Stimulated activated CD4-positive, alpha-beta T cell treated with anti-CD3 and anti-CD28 coated beads, Interleukin-12 subunit alpha, Interleukin-12 subunit beta, amount 100 ng/mL, for 48 hours (primary cell): ENCODE results near the gene ATXN7L3.
A peak's percentile ranks its signal among the peaks of the same experiment; 100 is the strongest.

Experiments
- DNase-seq, 3 donors: peaks; one replicate each; pipeline ENCODE4 v3.0.0-alpha.2; 2020; ENCODE audit warnings: low read depth in 2 of 3, low spot score in 1 of 3

ATXN7L3 gene

GRCh38 chr17:44202756-44203155, 3.1 kb upstream of the ATXN7L3 start:
- DNase-seq = no peak

DNA sequence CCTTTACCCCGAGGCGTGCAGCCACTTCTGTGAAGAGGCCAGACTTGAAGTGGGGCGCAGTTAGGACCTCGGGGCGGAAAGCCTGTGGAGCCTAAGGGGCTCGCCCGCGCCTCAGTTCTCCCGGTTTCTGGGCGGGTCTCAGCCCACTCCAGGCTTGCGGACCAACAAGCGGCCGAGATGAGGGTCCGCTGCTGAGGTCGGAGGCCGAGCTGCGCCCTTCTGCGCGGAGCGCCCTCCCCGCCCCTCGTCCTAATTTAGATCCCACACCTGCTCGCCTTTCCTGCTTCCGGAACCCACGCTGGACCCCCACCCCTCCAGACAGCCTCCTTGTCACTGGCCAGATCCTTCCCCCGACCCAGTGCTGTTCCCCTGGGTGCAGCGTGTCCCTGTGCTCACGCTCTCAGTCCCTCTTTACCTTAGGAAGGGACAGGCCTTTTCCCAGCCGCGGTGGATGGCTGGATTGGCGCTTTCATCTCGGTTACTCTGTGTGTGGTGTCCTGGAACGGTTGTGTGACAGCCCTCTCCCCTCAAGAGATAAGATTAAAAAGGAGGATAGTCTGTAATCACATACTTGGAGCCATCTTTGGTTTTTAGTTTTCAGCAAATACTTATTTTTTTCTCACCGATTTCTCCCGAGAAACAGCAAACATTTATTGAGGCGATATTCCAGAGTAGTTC, 933 bp upstream of the ATXN7L3 start:
- no peak for DNase-seq

DNA sequence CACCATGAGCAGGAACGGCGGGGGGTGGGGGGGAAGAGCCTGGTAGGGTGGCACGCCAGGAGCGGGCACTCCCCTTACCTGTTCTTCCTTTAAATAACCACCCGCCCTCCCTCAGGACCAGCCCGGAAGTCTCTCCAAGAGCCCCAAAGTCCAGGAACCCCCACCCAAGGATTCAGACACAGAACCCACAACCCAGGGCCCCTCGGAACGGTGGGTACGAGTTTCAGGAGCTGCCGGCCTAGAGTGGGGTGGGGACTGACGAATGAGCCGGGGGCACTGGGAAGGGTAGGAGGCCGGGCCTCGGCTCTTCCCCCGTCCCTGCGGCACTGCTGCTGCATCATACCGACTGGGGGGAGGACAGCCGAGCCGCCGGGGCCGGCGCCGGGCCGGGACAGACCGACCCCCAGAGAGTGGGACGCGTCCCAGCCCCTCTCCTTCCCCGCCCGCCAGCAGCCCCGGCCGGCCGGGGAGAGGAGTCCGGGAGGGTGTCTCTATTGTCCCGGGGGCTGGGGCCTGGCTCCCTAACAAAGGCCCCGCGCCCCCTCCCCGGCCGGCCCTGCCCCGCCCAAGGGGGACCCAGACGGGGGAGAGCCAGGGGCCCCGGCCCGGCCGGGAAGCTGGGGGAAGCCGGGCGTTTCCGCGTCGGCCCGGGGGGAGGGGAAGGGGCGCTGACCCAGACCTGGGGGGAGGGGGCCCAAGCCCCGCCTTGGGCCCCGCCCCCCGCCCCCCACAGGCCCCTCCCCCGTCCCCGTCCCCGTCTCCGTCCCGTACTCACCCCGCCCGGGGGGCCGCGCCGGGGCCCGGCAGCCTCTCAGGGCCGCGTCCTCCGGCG, 747 bp downstream of the ATXN7L3 start:
- no peak for DNase-seq

- DNase-seq = no peak
Measured at GRCh38 chr17:44197980-44198720, 1.5 kb downstream of the ATXN7L3 start.

GRCh38 chr17:44197107-44197506, 2.6 kb downstream of the ATXN7L3 start:
- DNase-seq = no peak

DNA sequence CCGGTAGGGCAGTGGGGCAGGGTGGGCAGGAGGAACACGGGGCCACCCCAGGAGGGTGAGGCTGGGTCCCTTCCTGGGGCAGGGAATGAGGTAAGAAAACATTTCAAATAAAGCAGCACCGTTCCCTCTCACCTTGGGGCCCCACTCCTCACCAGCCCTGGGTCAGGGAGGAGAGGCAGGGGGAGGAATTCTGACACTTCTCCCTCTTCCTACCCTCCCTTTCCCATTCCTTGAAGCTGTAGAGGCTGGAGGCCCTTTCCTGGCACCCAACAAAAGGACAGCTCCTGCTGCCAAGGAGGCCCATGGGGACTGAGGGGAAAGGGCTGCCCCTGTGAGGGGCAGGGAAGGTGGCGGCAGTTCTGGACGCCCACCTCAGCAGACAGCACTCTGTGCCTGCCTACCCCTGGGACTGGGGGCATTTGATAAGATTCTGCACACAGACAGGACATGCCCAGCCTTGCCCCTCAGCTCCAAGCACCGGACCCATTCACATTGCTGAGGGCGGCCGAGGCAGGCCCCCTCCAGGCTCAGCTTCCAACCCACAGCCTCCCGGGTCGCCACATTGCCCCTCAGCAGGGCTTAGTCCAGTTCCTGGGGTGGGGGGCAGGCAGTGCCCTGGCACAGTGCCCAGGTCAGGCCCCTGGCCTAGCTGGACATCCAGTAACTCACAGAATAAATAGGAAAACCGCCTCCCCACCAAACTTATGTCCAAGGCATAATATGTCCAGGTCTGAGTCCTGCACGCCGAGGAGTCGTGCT, 6.2 kb downstream of the ATXN7L3 start:
- no peak for DNase-seq

DNA sequence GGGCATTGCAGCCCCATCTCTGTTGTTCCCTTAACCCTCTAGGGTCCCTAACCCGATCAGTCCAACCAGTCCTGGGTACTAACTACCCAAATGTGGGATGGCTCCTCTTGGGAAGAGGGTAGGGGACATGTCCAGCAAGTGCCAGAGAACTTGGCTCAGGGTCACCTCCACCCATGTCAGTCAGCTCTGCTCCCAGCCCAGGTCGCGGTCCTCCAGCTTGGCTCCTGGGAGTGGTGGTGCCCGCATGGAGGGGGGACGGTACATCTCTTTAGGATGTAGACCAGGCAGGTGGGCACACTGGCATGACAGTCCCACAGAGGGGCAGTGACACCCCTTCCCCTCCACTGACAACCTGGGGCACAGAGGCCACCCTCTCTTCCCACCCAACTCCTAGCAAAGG, 6.9 kb downstream of the ATXN7L3 start:
- DNase-seq = no peak

DNA sequence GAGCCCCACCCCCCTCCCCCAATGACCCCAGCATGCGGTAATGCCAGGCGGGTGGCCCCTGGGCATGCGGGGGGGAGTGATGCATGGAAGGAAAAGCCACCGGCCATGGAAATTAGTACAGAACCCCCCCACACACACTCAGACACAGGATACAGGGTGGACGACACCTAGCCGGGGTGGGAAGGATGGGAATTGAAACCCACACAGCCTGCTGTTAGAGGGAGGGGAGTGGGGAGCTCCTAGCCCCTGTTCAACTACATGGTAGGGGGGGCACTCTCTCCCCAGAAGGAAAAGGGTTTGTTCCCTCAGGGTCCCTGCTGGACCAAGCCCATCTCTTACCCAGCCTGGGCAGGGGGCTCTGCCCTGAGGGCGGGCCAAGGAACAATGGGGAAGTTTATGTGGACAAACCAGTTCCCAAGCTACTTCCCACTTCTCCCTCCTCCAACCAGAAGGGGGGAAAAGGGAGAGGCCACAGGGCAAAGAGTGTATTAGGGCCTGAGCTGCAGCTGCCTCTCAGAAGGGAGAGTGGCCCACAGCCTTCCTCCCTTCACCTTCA, 7.7 kb downstream of the ATXN7L3 start:
- no peak for DNase-seq

DNA sequence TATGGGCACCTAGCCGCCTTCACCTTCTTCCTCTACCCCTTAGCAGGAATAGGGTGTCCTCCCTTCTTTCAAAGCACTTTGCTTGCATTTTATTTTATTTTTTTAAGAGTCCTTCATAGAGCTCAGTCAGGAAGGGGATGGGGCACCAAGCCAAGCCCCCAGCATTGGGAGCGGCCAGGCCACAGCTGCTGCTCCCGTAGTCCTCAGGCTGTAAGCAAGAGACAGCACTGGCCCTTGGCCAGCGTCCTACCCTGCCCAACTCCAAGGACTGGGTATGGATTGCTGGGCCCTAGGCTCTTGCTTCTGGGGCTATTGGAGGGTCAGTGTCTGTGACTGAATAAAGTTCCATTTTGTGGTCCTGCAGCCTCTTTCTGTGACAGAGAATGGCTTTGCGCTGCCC, 8.3 kb downstream of the ATXN7L3 start:
- no peak for DNase-seq

- no peak for DNase-seq
Measured at GRCh38 chr17:44190481-44190880, 9.2 kb downstream of the ATXN7L3 start.

GRCh38 chr17:44188576-44189403, 10.9 kb downstream of the ATXN7L3 start:
- no peak for DNase-seq

DNA sequence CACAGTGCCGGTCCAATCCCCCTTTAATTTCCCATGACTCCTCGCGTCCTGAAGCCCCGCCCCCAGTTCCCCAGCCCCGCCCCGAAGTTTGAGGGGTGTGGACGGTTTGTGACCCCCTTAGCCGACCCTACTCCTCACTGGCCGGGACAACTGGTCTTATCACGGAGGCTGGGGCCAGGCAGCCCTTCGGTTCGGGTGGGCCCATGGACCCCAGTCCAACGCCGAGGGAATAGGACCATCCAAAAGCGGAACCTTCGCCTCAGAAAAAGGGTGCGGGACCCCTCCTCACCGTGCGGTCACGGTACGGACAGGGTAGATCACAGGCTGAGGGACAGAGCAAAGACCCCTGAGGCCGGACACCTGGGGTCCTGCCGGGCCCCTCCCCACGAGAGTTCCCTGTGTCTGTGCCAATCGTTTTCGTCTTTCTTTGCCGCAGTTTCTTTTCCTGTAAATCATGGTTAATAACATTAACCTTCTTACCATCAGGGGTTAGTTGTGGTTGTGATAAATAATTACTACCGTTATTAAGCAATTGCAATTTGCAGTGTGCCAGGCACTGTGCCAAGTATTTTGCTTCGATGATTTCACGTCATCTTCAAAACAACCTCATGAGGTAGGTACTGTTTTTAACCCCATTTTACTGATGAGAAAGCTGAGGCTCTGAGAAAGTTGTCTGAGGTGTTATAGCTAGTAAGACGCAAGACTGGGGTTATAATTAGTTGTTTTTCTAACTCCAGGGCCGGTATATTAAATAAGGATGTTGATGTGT, 12.4 kb downstream of the ATXN7L3 start:
- DNase-seq = no peak

- peak; percentile 99 to 100 (median 100) for DNase-seq
Measured at GRCh38 chr17:44186307-44187130, 13.2 kb downstream of the ATXN7L3 start, which contains the start of gene TMUB2. TSS of gene TMUB2 (plus strand) at chr17:44186972. CDS start at chr17:44187709, 737 bp downstream.

- DNase-seq = no peak
Measured at GRCh38 chr17:44184212-44184810, 15.4 kb downstream of the ATXN7L3 start.

- DNase-seq = no peak
Measured at GRCh38 chr17:44183024-44183423, 16.7 kb downstream of the ATXN7L3 start.

- DNase-seq = no peak
Measured at GRCh38 chr17:44178133-44178532, 21.6 kb downstream of the ATXN7L3 start.

- DNase-seq = no peak
Measured at GRCh38 chr17:44177640-44178039, 22.0 kb downstream of the ATXN7L3 start.
